Measurements from ENCODE around the gene SLFN11.
"Not testable (repeated sequence)": the region's sequence is repeated elsewhere in the genome, so short reads cannot be mapped to it uniquely, and the experiment has no call there.

The SLFN11 gene

GRCh38 chr17:35338230-35338629 lies 35.2 kb downstream of the SLFN11 start:
- Histone ChIP-seq H3K27ac (ENCODE audit: insufficient read depth, low read length, poor library complexity, severe bottlenecking) (no peak overlapping the region), H3K4me1 (ENCODE audit: control insufficient read depth, insufficient read depth, low read length, poor library complexity, severe bottlenecking) (peaks cover 2% of the 10 kb centered on the region), H3K36me3 (ENCODE audit: control insufficient read depth, insufficient read depth, low read length) (no peaks in the 10 kb centered on the region), H3K9me3 (ENCODE audit: control insufficient read depth, low read length) (peaks cover 9% of the 10 kb centered on the region), H3K4me3 (ENCODE audit: insufficient read depth, low read depth, low read length, poor library complexity, severe bottlenecking) (no peak overlapping the region), H3K27me3 (replicated peaks; ENCODE audit: control insufficient read depth, insufficient read depth, low read length, poor library complexity, severe bottlenecking) (no peaks in the 10 kb centered on the region)
- DNase-seq = no peak

- no peak overlapping the region for H3K4me3 ChIP-seq (ENCODE audit: insufficient read depth, low read depth, low read length, poor library complexity, severe bottlenecking)
- no peaks in the 10 kb centered on the region for H3K27me3 ChIP-seq (replicated peaks; ENCODE audit: control insufficient read depth, insufficient read depth, low read length, poor library complexity, severe bottlenecking)
- H3K27ac ChIP-seq (ENCODE audit: insufficient read depth, low read length, poor library complexity, severe bottlenecking) = no peak overlapping the region
- peaks cover 2% of the 10 kb centered on the region for H3K4me1 ChIP-seq (ENCODE audit: control insufficient read depth, insufficient read depth, low read length, poor library complexity, severe bottlenecking)
- H3K9me3 ChIP-seq (ENCODE audit: control insufficient read depth, low read length) = peaks cover 9% of the 10 kb centered on the region
- DNase-seq = no peak
- H3K36me3 ChIP-seq (ENCODE audit: control insufficient read depth, insufficient read depth, low read length) = no peaks in the 10 kb centered on the region
These were observed 36.1 kb downstream of the SLFN11 start for GRCh38 chr17:35337364-35337763.

GRCh38 chr17:35333578-35333977 lies 39.8 kb downstream of the SLFN11 start:
- DNase-seq; H3K4me1 ChIP-seq (ENCODE audit: control insufficient read depth, insufficient read depth, low read length, poor library complexity, severe bottlenecking): not testable (repeated sequence)

GRCh38 chr17:35322749-35323148 lies 50.7 kb downstream of the SLFN11 start:
- Histone ChIP-seq H3K36me3 (ENCODE audit: control insufficient read depth, insufficient read depth, low read length) (no peaks in the 10 kb centered on the region), H3K4me3 (ENCODE audit: insufficient read depth, low read depth, low read length, poor library complexity, severe bottlenecking) (no peak overlapping the region), H3K27me3 (replicated peaks; ENCODE audit: control insufficient read depth, insufficient read depth, low read length, poor library complexity, severe bottlenecking) (no peaks in the 10 kb centered on the region), H3K27ac (ENCODE audit: insufficient read depth, low read length, poor library complexity, severe bottlenecking) (no peak overlapping the region), H3K9me3 (ENCODE audit: control insufficient read depth, low read length) (no peaks in the 10 kb centered on the region), H3K4me1 (ENCODE audit: control insufficient read depth, insufficient read depth, low read length, poor library complexity, severe bottlenecking) (no peaks in the 10 kb centered on the region)
- DNase-seq = no peak

More at GRCh38 chr17:35333578-35333977, 39.8 kb downstream of the SLFN11 start:
- not testable (repeated sequence) for H3K9me3 ChIP-seq (ENCODE audit: control insufficient read depth, low read length); H3K27me3 ChIP-seq (replicated peaks; ENCODE audit: control insufficient read depth, insufficient read depth, low read length, poor library complexity, severe bottlenecking); H3K27ac ChIP-seq (ENCODE audit: insufficient read depth, low read length, poor library complexity, severe bottlenecking); H3K36me3 ChIP-seq (ENCODE audit: control insufficient read depth, insufficient read depth, low read length); H3K4me3 ChIP-seq (ENCODE audit: insufficient read depth, low read depth, low read length, poor library complexity, severe bottlenecking)

GRCh38 chr17:35315971-35316370 lies 57.5 kb downstream of the SLFN11 start:
- Histone ChIP-seq H3K4me1 (ENCODE audit: control insufficient read depth, insufficient read depth, low read length, poor library complexity, severe bottlenecking) (peaks cover 14% of the 10 kb centered on the region), H3K9me3 (ENCODE audit: control insufficient read depth, low read length) (no peaks in the 10 kb centered on the region), H3K4me3 (ENCODE audit: insufficient read depth, low read depth, low read length, poor library complexity, severe bottlenecking) (no peak overlapping the region), H3K27ac (ENCODE audit: insufficient read depth, low read length, poor library complexity, severe bottlenecking) (no peak overlapping the region), H3K27me3 (replicated peaks; ENCODE audit: control insufficient read depth, insufficient read depth, low read length, poor library complexity, severe bottlenecking) (no peaks in the 10 kb centered on the region), H3K36me3 (ENCODE audit: control insufficient read depth, insufficient read depth, low read length) (no peaks in the 10 kb centered on the region)
- no peak for DNase-seq

GRCh38 chr17:35315283-35315682 lies 58.1 kb downstream of the SLFN11 start:
- no peak overlapping the region for H3K27ac ChIP-seq (ENCODE audit: insufficient read depth, low read length, poor library complexity, severe bottlenecking)
- no peaks in the 10 kb centered on the region for H3K9me3 ChIP-seq (ENCODE audit: control insufficient read depth, low read length)
- H3K4me1 ChIP-seq (ENCODE audit: control insufficient read depth, insufficient read depth, low read length, poor library complexity, severe bottlenecking) = peaks cover 14% of the 10 kb centered on the region
- H3K36me3 ChIP-seq (ENCODE audit: control insufficient read depth, insufficient read depth, low read length) = no peaks in the 10 kb centered on the region
- H3K4me3 ChIP-seq (ENCODE audit: insufficient read depth, low read depth, low read length, poor library complexity, severe bottlenecking) = no peak overlapping the region
- DNase-seq = no peak
- H3K27me3 ChIP-seq (replicated peaks; ENCODE audit: control insufficient read depth, insufficient read depth, low read length, poor library complexity, severe bottlenecking) = no peaks in the 10 kb centered on the region

- H3K27me3 ChIP-seq (replicated peaks; ENCODE audit: control insufficient read depth, insufficient read depth, low read length, poor library complexity, severe bottlenecking) = no peaks in the 10 kb centered on the region
- H3K4me1 ChIP-seq (ENCODE audit: control insufficient read depth, insufficient read depth, low read length, poor library complexity, severe bottlenecking) = peaks cover 14% of the 10 kb centered on the region
- DNase-seq = no peak
- H3K4me3 ChIP-seq (ENCODE audit: insufficient read depth, low read depth, low read length, poor library complexity, severe bottlenecking) = no peak overlapping the region
- H3K36me3 ChIP-seq (ENCODE audit: control insufficient read depth, insufficient read depth, low read length) = no peaks in the 10 kb centered on the region
- H3K9me3 ChIP-seq (ENCODE audit: control insufficient read depth, low read length) = no peaks in the 10 kb centered on the region
- H3K27ac ChIP-seq (ENCODE audit: insufficient read depth, low read length, poor library complexity, severe bottlenecking) = peak overlapping the region; percentile 80
These were observed 58.8 kb downstream of the SLFN11 start for GRCh38 chr17:35314415-35315216.

- DNase-seq = peak in 1 of 3 donors; percentile 5
- Histone ChIP-seq H3K9me3 (ENCODE audit: control insufficient read depth, low read length) (no peaks in the 10 kb centered on the region), H3K36me3 (ENCODE audit: control insufficient read depth, insufficient read depth, low read length) (no peaks in the 10 kb centered on the region), H3K4me3 (ENCODE audit: insufficient read depth, low read depth, low read length, poor library complexity, severe bottlenecking) (peak overlapping the region; percentile 60), H3K27me3 (replicated peaks; ENCODE audit: control insufficient read depth, insufficient read depth, low read length, poor library complexity, severe bottlenecking) (no peaks in the 10 kb centered on the region), H3K27ac (ENCODE audit: insufficient read depth, low read length, poor library complexity, severe bottlenecking) (peak overlapping the region; percentile 80), H3K4me1 (ENCODE audit: control insufficient read depth, insufficient read depth, low read length, poor library complexity, severe bottlenecking) (peaks cover 14% of the 10 kb centered on the region)
These were observed 59.5 kb downstream of the SLFN11 start for GRCh38 chr17:35313875-35314409.

- Histone ChIP-seq H3K4me3 (ENCODE audit: insufficient read depth, low read depth, low read length, poor library complexity, severe bottlenecking) (peak overlapping the region; percentile 60), H3K27ac (ENCODE audit: insufficient read depth, low read length, poor library complexity, severe bottlenecking) (peak overlapping the region; percentile 80)
These were observed 60.4 kb downstream of the SLFN11 start for GRCh38 chr17:35312790-35313711.

More at GRCh38 chr17:35312790-35313711, 60.4 kb downstream of the SLFN11 start:
- Histone ChIP-seq H3K27me3 (replicated peaks; ENCODE audit: control insufficient read depth, insufficient read depth, low read length, poor library complexity, severe bottlenecking) (no peaks in the 10 kb centered on the region), H3K9me3 (ENCODE audit: control insufficient read depth, low read length) (no peaks in the 10 kb centered on the region), H3K36me3 (ENCODE audit: control insufficient read depth, insufficient read depth, low read length) (no peaks in the 10 kb centered on the region), H3K4me1 (ENCODE audit: control insufficient read depth, insufficient read depth, low read length, poor library complexity, severe bottlenecking) (peaks cover 14% of the 10 kb centered on the region)
- DNase-seq = peak; percentile 80 to 83 (median 81)

All from effector memory CD4-positive, alpha-beta T cell (primary cell).